ENCODE data around the gene MAT1A.
"Not testable (repeated sequence)": the region's sequence is repeated elsewhere in the genome, so short reads cannot be mapped to it uniquely, and the experiment has no call there.

MAT1A gene

DNA sequence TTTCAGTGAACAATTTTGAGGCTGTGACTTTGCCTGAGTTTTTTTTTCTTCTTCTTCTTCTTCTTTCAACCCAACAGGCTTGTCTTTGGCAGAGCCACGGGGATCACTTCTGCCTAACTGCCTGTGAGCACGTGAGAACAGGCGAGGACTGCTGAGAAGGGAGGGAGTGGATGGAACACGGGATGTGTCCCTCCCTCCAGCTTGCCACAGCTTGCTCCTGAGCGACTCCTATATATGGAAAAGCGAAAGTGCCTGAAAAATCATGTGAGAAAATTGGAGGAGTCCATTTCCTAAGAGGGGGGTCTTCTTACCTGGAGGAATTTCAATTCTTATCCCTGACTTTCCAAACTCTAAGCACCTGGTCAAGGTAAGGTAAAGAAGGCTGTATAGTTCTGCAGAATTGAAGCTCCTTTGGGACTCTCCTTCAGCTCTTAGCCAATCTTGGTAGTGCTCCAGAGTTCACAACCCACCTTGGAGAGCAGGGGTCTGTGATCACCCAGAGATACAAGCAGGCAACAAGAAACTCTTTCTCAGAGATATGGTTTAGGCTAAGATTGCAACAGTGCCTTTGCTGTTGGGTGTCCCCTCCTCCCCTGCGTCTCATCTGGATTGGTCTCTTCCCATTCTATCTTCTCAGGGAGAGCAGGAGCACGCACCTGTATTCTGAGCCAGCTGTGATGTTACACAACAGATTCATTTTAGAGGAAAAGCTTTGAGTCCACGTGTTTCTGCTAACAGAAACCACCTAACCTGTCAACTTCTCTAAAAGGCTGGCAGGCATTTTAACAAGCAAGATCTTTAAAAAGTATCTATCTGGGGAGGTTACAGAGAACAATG lies at the start of gene MAT1A:
Gene MAT1A, minus strand, starts transcription at position 208 of the 837 bp plus-strand sequence. CDS start 235 bp downstream, outside the sequence.
- DNase-seq, result no peak

DNA sequence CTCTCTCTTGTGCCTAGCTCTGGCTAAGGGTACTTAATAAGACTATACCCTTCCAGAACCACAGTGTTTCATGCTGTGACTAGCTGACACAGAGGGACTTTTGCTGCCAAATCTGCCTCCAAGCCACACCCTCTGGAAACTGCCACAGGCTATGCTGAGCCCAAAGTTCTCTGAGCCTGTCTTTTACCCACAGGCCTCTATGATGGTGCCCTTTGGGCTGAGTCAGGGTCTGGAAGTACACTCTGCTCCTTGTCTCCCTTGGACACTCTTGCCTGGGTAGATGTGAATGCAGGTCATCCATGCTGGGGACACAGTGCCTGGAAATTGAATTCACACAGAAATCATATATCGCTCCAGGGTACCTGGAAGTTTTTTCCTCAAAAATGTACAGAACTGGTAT lies 44.5 kb upstream of the MAT1A start:
- DNase-seq, result no peak

DNA sequence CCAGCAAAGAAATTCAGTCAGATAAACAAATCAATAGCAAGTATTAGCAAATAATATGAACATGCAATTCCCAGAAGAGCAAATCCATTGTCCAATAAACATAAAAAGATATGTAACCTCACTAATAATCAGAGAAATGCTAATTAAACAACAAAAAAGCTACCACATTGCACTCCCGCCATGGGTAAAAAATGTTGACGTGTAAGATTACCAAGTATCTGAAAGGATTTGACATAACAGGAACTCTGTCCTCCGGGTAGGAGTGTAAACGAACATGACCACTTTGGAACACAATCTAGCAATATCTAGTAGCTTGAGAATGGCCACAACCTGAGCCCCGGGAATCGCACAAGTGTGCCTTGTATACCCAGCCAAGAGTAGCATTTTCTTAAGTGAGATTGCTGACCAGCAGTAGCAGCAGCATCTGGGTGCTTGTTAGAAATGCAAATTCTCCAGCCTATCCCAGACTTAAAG lies 35.5 kb upstream of the MAT1A start:
- DNase-seq, result no peak

DNA sequence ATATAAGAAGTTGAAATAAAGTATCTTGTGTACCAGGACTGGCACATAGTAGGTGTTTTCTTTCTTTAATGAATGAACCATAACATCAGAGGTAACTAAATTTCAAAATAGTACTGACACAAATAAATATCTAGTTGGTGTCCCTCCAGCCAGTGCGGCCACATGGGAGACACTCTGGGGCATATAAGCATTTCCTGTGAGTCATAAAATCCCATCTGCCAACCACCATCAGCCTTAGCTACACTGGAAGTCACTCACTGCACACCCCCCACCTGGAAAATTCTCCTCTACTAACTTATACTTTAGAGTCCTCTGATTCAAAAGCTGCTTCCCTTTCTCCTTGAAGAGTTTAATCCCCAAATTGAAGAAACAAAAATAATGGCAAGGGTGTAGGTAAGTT lies 34.6 kb upstream of the MAT1A start:
- no peak for DNase-seq

DNA sequence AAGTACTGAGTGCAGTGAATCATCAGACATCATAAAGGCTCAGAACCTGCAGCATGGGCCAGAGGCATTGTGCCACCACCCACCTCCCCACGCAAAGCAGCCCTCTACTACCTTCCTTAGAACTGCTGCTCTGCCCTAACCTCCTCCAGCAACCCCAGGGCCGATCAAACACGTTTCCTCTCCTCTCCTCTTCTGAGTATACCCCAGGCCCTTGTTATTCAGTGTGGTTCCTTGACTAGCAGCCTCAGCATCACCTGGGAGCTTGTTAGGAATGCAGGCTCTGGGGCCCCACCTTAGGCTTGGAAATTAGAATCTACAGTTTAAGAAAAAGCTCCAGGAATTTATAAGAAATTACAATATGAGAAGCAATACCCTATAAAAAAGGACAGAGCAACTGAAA lies 33.9 kb upstream of the MAT1A start:
- DNase-seq, result no peak

DNA sequence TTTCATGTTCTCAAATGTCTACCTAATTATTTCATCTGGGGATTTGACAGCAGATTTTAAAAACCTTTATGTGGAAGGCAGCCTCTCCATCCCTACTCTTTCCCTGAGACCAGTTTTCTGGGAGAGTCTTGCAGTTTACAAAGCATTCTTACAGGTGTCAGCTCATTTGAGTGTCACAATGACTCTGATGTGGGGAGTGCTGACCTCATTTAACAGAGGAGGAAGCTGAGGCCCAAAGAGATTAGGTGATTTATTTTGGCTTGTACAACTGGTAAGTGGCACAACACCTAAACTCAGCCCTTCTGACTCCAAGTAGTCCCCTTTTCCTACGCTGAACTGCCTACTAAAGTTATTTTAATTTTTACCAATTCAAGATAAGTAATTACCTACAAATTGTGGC lies 33.3 kb upstream of the MAT1A start:
- DNase-seq, result no peak

DNA sequence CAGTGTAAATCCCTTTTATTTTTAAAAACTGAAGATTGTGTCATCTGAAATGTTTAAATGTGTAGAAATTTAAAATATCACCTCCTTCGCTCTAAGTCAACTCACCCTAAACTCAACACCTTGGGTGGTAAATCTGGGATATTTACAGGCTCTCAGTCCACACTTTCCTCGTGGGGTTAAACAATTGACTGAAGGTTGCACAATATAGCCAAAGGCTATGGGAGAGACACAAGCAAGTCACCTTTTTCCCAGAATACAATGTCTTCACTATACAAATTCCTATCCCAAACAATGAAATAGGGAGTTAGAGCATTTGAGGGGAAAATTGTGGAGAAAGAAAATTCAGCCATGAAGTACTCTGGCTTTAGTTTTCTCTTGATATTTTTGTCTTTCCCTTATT lies 32.7 kb upstream of the MAT1A start:
- DNase-seq, result no peak

DNA sequence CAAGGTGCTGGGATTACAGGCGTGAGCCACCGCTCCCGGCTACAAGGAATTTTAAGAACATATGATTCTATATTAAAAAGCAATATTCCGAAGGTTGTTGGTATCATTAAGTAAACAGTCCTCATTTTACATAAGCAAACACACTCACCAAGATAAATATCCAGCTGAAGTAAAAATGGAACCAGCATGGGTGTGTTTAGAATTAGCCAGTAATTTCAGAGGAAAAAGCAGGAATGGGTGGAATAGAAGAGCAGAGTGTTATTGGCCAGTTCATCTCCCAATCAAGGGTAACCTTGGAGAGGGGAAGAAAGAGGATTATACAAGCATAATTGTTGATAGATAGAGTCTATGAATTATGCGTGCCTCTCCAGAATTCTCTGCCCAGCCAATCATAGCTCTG lies 31.7 kb upstream of the MAT1A start:
- no peak for DNase-seq

DNA sequence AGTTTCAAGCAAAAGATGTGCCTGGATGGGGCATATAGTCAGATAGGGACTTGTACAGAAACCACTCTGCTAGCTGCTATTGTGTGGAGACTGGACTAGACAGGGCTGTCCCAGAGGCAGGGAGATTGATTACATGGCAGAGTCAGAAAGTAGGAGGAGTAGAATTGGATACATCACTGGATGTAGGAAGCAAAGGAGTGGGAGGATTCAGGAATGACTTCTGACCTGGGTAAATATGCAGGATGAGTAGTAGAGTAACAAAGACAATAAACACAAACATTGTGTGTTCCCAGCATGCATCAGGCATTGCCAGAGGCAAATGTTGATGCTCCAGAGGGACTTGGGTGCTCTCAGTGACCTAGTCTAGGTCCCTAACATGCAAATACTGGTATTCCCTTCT lies 30.9 kb upstream of the MAT1A start:
- no peak for DNase-seq

DNA sequence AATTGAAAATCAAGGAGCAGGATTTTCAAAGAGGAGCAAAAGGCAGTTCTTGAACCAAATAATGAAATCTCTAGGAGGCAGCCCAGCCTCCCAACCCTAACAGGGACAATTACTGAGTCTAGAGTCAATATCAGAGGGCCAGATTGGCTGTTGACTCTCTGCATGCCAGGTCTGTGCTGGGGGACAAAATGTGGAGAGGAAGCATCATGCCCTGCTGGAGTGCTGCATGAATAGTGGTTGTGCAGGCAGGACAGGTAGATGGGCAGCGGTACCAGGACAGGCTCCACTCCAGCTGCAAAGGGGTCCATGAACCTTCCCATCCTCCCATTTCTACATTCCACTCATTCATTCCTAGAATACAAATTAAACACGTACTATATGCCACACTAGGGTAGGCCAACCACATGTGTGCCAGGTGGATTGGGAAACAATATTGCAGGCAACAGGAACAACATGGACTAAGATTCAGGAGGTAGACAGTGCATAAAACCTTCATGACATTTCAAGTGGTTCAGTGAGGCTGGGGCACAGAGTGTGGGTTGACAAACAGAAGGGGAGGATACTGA lies 30.4 kb upstream of the MAT1A start:
- no peak for DNase-seq

DNA sequence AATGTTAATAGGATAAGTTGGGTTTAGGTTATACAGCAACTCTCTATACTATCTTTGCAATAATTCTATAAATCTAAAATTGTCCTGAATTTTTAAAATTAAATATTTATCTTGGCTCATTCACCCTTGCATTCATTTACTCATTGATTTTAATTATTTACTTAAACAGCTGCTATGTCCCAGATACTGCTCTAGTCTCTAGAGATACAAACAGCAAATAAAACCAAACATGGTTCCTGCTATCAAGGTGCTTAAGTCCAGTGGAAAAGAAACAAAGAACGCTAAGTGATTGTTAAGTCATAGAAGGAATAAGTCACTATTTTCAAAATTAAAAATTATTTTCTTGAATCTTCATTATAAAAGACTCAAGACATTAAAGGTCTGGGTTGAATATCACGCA lies 29.9 kb upstream of the MAT1A start:
- no peak for DNase-seq

DNA sequence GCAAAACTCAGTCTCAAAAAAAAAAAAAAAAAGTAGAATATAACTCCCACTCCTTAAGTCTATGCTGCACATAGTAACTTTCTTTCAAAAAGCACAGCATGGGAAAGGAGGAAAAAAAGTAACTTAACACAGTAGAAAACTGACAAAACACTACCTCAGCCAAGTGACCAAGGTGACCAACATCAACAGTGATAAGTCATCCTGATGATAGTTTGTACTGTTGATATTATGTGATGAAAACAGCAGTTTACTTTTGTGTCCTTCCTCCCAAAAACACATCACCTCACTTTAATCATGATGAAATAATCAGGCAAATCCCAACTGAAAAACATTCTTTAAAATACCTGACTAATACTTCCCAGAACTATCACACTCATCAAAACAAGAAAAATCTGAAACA lies 29.3 kb upstream of the MAT1A start:
- no peak for DNase-seq

DNA sequence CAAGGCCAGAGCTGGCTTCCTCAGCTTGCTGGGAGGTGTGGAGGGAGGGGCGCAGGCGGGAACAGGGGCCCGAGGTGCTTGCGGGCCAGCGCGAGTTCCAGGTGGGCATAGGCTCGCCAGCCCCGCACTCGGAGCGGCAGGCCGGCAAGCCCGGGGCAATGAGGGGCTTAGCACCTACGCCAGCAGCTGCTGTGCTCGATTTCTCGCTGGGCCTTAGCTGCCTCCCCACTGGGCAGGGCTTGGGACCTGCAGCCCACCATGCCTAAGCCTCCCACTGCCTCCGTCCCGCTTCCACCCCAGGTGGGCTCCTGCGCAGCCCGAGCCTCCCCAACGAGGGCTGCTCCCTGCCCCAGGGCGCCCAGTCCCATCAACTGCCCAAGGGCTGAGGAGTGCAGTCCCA lies 25.9 kb upstream of the MAT1A start:
- no peak for DNase-seq

DNA sequence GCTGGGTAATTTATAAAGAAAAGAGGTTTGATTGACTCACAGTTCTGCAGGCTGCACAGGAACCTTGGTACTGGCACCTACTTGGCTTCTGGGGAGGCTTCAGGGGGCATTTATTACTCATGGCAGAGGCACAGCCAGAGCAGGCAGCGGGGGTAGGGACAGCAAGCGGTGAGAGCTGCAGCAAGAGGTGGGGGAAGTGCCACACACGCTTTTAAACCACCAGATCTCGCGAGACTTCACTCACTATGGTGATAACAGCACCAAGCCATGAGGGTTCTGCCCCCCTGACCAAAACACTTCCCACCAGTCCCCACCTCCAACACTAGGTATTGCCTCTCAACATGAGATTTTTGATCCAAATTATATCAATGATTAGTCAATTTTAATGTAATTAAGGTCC lies 24.1 kb upstream of the MAT1A start:
- DNase-seq, result no peak

DNA sequence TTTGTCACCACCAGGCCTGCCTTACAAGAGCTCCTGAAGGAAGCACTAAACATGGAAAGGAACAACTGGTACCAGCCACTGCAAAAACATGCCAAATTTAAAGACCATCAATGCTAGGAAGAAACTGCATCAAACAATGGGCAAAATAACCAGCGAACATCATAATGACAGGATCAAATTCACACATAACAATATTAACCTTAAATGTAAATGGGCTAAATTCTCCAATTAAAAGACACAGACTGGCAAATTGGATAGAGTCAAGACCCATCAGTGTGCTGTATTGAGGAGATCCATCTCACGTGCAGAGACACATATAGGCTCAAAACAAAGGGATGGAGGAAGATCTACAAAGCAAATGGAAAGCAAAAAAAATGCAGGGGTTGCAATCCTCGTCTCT lies 16.5 kb upstream of the MAT1A start:
- not testable (repeated sequence) for DNase-seq

DNA sequence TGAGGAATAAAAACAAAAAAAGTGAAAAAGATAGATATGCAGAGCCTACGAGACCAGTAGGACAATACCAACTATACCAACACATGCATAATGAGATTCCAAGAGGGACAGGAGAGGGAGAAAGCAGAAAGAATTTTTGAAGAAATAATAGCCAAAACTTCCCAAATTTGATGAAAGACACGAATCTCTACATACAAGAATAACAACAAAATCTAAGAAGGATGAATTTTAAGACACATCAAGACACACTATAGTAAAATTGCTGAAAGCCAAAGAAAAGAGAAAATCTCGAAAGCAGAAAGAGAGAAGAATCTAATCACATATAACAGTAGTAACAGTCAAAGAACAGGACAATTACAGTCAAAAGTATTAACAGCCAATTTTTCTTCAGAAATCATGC lies 7.5 kb upstream of the MAT1A start:
- DNase-seq, result no peak

DNA sequence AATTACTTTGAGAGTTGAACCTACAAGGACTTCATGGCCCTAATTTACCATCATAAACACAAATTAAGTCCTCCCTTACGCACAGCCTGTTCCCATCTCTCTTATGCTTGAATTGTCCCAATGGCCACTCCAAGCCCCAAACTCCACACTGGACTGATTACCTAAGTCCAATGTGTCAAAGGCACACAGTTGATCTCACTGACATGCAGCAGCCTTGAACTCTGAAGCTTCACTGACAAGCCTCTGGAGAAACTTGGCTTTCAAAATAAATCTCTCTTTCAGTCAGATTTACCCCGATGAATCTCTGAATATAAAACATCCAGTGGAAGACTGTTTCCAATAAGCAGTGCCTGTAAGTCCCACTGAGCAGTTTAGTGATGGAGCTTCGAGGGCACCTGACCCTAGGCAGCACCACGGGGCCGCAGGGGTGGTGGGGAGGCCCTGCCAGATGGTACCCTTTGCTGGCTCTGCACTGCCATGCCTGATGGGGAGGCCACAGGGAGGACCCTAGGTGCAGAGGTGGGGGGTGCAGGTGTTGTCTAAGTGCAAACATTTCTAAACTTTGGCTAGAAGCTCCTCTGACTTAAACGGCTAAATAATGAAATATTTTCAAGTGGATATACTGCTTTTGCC lies 3.3 kb upstream of the MAT1A start:
- no peak for DNase-seq

DNA sequence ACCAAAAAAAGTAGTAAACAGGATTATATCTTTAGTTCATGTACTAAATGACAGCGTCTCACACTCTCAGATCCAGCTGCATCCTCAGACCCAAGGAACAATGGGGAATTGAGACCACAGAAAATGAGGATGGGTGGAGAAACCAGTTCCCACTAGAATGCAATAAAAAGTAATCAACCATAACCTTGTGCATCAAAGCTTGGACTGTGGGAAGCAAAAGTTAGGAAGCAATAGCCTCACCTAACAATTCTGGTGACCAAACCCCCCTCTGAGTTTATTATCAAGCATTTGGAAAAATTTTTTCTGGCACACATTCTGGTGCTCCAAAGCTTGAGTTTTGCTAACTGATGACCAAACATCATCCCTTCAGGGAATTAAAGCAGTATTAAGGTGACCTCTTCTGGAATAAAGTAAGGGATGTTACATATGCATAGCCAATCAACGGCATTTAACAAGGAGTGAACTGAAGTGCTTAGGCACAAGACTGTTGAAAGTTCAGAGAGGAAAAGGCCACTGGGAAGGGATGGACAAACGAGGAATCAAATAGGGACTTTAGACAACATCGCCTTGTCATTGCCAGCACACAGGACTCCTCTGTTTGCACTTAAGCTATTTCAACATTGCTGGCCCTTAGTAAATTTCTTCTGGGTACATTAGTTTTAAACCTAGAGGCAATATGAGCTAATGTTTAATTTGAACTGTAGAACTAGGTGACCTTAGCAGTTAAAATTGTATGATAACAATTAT lies 1.2 kb upstream of the MAT1A start:
- no peak for DNase-seq

DNA sequence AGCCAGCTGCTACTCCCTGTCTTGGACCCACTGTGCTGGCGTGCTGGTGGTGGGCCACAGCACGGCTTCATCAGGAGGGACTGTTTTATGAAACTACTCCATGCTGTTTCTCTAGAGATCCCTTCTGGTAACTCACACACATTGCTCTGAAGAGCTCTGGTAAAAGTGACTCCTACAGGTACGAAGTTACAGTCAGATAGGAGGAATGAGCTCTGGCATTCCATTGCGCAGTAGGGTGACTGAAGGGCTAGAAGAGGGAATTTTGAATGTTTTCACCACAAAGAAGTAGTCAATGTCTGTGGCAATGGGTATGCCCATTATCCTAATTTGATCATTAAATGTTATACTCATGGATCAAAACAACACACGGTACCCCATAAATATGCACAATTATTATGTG lies 609 bp downstream of the MAT1A start:
- DNase-seq, result no peak

DNA sequence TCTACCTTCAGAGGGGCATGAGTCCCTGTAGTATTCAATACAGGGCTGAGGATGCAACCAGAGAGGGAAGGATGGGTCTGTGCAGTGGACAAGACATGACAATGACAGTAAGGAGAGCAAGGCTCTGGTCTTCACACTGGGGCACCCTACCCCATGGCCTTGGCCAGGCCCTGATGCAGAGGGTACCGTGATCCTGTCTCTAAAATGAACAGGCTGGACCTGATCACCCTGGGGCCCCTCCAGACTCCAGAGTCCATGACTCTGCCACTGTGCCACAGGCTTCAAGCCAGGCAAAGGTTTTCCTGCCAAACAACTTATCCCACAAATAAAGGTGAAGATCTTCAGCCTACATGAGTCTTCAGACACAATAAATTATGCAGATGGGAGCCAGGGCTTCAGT lies 4.9 kb downstream of the MAT1A start:
- no peak for DNase-seq

DNA sequence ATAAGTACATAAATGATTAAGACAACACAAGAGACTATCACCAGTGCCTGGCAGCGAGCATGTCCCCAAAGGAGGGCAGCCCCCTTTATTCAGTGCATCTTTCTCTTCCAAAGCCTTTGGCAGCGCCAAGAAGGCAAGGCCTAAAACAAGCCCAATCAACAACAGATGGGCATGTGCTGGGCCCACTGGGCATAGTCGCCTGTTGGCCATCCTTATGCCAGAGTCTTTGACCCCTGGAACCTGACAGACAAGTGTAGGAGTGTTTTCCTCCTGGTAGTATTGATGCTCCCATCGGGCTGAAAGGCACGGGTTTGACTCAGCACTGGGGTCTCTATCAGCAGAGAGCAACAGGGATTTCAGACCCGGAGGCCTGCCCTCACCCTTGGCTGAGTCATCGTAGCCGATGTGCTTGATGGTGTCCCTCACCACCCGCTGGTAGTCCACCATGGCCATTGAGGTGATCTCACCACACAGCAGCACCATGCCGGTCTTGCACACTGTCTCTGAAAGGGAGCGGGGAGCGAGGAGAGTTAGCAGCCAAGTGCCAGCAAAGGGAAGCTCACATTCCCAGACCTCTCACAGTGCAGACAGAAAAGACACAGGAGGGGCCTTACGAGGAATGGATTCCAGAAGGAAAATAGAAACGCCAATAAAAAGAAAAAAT lies 5.8 kb downstream of the MAT1A start:
- no peak for DNase-seq

DNA sequence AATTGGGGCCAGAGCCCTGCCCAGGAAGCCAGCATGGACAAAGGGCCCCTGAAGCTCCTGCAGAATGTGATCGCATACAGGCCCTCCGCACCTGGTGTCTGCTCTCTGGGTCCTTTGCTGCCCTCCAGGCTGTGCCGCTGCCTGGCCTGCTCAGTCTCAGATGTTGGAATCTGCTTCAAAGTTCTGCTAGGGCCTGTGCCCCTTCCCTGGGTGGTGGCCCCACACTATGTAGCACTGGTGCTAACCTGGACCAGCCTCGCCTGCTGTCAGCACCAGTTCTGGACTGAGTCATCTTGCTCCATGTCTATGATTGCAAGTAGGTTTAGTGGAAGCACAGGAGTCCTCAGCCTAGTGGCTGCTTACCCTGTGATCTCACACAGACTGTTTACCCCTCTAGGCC lies 6.3 kb downstream of the MAT1A start:
- DNase-seq, result no peak
